ENCODE results near the gene C10orf143.
"Not testable (repeated sequence)": the region's sequence is repeated elsewhere in the genome, so short reads cannot be mapped to it uniquely, and the experiment has no call there.

Gene C10orf143

GRCh38 chr10:130111113-130111851, 652 bp upstream of the C10orf143 start:
- DNase-seq: peak; percentile 92

- DNase-seq: peak; percentile 49
These were observed 809 bp downstream of the C10orf143 start for GRCh38 chr10:130109796-130110245.

DNA sequence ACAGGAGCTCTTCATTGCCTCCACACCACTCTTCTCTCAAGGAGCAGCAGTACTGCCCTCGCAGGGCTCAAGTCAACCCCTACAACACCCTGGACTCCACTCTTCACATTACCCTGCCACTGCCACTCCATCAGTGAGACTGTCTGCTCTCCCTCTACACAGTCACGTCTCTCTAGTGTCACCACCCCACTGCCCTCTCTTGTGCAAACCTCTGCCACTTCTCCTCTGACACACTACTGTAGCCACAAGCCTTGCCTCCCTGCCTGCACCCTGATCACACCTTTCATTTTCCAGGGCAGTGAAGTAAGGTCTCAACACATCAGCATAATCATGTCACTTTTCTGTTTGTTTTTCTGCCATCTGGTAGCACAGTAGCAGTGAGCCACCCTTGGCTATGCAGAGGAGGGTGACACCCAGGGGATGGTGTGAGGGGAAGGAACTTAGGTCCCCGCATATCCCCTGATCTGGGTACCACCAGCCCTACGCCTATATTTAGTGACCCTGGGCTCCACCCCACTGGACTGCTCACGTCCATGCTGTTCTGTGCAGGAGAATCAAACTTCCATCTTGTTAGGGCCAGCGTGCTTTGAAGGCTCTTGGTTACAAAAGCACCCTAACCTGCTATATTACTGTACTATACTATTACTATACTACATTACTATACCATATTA, 1.6 kb downstream of the C10orf143 start:
- DNase-seq: no peak

DNA sequence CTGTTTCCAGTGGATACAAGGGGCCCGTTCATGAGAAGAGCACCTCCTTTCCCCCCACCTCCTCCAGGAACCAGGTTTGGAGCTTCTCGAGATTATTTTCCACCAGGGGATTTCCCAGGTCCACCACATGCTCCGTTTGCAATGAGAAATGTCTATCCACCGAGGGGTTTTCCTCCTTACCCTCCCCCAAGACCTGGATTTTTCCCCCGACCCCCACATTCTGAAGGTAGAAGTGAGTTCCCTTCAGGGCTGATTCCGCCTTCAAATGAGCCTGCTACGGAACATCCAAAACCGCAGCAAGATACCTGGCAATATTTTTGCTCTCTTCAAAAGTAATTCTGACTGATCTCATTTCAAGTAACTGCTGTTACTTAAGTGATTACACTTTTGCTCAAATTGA, 2.5 kb downstream of the C10orf143 start:
- not testable (repeated sequence) for DNase-seq

DNA sequence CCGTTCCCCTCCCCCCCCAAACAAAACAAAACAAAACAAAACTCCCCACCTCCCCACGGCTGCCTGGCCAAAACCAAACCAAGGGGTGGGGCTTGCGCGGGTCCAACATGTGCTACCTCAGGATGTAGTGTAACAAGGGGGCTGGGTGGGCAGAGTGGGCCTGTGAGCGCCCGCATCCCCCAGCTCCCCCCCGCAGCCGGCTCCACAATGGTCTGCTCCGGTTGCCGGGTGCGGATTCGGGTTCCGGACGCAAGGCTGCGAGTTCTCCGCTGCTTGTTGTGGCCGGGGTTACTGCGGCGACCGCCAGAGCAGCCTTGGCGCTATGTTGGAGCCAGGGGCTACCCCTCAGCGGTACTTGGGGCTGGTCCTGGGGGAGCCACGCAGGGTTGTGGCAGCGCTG, 4.9 kb downstream of the C10orf143 start:
- no peak for DNase-seq

DNA sequence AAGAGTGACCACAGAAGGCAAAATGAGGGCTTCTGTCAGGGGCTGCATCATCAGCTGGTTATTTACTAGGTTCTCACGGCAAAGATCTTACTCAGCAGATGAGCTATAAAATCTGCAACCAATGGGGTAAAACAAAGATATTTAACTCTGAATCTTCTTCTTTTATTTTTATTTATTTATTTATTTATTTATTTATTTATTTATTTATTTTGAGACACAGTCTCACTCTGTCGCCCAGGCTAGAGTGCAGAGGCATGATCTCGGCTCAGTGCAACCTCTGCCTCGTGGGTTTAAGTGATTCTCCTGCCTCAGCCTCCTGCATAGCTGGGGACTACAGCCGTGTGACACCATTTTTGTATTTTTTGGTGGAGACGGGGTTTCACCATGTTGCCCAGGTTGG, 11.3 kb downstream of the C10orf143 start:
- DNase-seq: no peak

GRCh38 chr10:130090565-130090964, 20.1 kb downstream of the C10orf143 start:
- DNase-seq: not testable (repeated sequence)

DNA sequence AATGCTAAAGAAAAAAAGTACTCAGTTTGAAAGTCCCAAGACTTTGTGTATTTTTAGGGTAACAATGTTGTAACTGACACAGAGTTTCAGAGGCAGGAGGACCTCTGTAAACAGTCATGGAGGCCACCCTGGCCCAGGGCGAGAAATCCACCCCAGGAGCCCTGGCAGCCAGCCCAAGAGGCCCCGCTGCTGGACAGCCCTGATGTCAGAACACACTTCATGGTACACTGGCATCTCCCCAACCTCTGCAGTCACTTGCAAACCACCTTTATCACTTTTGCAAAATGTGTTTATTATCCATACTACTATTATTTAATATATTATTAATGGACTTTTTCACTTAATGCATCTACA, 30.2 kb downstream of the C10orf143 start:
- no peak for DNase-seq

- DNase-seq: no peak
These were observed 30.8 kb downstream of the C10orf143 start for GRCh38 chr10:130079614-130080460.

GRCh38 chr10:130078120-130078519, 32.5 kb downstream of the C10orf143 start:
- no peak for DNase-seq

DNA sequence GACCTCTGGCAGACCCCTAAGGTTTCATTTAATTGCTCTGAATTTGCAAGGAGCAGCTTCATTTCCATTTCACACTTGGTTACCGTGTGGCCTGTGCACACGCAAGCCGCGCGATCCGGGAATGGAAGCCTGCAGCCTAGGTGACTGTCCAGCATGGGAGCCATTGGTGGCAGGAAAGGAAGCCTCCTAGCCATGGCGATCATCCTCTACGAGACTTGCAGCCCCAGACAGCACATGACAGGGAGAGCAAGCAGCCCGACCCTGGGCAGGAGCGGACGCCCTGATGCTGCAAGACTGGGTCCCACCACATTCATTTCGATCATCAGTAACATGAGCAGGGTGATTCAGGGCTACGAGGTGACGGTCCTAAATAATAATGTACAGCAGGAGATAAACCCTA, 33.9 kb downstream of the C10orf143 start:
- DNase-seq: no peak

- no peak for DNase-seq
These were observed 36.0 kb downstream of the C10orf143 start for GRCh38 chr10:130074639-130075038.

- DNase-seq: no peak
These were observed 36.7 kb downstream of the C10orf143 start for GRCh38 chr10:130073912-130074311.

GRCh38 chr10:130072247-130072646, 38.4 kb downstream of the C10orf143 start:
- no peak for DNase-seq

DNA sequence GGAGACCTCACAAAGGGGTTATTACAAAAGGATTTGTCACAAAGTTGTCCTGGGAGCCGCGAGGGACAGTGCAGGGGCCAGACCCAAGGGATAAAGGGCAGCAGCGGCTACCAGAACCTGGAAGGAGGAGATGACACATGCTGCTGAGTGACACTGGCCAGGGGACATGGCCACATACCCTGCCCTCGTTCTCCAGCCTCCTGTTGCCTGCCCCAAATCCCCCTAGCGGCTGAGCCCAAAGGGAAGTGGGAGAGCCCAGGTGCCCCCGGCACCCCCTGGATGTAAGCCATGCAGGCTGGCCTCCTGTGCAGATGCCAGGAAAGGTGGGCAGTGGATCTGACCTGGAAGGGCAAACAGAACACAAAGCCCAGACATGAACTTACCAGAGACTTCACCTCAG, 42.7 kb downstream of the C10orf143 start:
- DNase-seq: no peak

GRCh38 chr10:130066743-130067142, 43.9 kb downstream of the C10orf143 start:
- DNase-seq: no peak

DNA sequence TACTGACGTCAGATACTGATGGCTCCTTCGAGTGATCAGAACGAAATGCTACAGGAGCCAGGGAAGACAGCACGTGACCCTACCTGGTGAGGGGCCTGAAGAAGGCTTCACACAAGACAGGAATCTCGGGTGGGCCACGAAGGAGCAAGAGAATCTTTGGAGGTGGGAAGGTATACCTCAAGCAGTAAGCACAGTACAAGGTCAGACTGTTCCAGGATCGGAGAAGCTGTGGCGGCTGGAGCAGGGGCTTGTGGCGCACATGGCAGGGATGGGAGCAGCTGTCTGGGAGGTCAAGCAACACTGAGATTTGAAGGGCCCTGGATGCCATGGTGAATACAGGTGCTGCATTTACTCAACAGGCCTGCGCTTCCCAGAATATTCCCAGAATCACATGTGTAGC, 45.4 kb downstream of the C10orf143 start:
- no peak for DNase-seq

GRCh38 chr10:130064783-130065182, 45.8 kb downstream of the C10orf143 start:
- no peak for DNase-seq

GRCh38 chr10:130062976-130063375, 47.7 kb downstream of the C10orf143 start:
- DNase-seq: no peak

DNA sequence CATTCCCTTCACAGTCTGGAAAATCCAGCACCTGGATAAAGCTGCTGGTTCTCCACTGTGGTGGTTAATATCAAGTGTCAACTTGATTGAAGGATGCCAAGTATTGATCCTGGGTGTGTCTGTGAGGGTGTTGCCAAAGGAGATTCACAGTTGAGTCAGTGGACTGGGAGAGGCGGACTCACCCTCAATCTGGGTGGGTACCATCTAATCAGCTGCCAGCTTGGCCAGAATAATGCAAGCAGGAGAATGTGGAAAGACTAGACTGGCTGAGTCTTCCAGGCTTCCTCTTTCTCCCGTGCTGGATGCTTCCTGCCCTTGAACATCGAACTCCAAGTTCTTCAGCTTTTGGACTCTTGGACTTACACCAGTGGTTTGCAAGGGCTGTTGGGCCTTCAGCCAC, 48.4 kb downstream of the C10orf143 start:
- DNase-seq: no peak

DNA sequence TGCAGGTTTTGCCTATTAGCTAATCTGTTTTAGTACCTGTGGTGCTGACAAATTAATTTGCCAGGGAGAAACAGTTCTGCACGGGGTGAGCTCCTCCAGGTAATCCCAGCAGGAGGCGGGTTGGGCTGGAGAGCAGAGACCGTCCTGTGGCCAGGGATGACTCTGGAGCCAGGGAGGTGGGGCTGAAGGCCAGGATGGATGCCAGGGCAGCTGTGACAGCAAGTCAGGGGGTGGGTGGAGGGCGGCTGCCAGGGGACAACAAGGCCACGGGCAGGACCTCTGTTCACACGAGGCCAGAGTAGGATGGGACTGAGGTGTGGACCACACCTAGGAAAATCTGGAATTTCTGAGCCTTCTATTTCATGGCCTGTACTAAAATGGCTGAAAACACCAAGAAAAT, 48.9 kb downstream of the C10orf143 start:
- no peak for DNase-seq

GRCh38 chr10:130054021-130054420, 56.6 kb downstream of the C10orf143 start:
- DNase-seq: no peak

GRCh38 chr10:130053561-130053960, 57.1 kb downstream of the C10orf143 start:
- DNase-seq: no peak

GRCh38 chr10:130052193-130052592, 58.4 kb downstream of the C10orf143 start:
- DNase-seq: no peak
